OCI-LY1 (cell line): Measurements from ENCODE around the gene CFAP221.

Experiments
- H2AFZ ChIP-seq: fragments of 200-600 bp; sonication (generic), shearing (Covaris generic); 2 replicates; pipeline ENCODE4 v1.6.0; 2014; ENCODE audit warnings: antibody characterized with exemption, mild to moderate bottlenecking, low read length
- H3F3A ChIP-seq: fragments of 200-600 bp; sonication (generic), shearing (Covaris generic); 2 replicates; pipeline ENCODE4 v1.6.0; 2014; ENCODE audit warnings: mild to moderate bottlenecking, antibody characterized with exemption, low read length, moderate library complexity; ENCODE audit not compliant: insufficient read depth
- H3K27ac ChIP-seq: fragments of 200-600 bp; sonication (generic); 2 replicates; pipeline ENCODE4 v1.5.1; 2014; ENCODE audit warnings: low read length, mixed run types, mild to moderate bottlenecking, low read depth; ENCODE audit not compliant: poor library complexity, severe bottlenecking
- H3K27me3 ChIP-seq: fragments of 200-600 bp; sonication (generic); 2 replicates; pipeline ENCODE4 v1.6.0; 2014; ENCODE audit warnings: antibody characterized with exemption, mild to moderate bottlenecking, low read length, moderate library complexity; ENCODE audit not compliant: insufficient read depth
- H3K36me3 ChIP-seq: fragments of 200-600 bp; sonication (generic); 2 replicates; pipeline ENCODE4 v1.6.1; 2014; ENCODE audit warnings: mild to moderate bottlenecking, antibody characterized with exemption, low read length, moderate library complexity, mixed read lengths; ENCODE audit not compliant: insufficient read depth
- H3K4me1 ChIP-seq: fragments of 200-600 bp; sonication (generic); 2 replicates; pipeline ENCODE4 v1.5.1; 2014; ENCODE audit warnings: mild to moderate bottlenecking, low read length, moderate library complexity; ENCODE audit not compliant: insufficient read depth, severe bottlenecking
- H3K4me2 ChIP-seq: fragments of 200-600 bp; sonication (generic), shearing (Covaris generic); 2 replicates; pipeline ENCODE4 v1.6.1; 2014; ENCODE audit warnings: low read length
- H3K4me3 ChIP-seq: fragments of 200-600 bp; sonication (generic); 2 replicates; pipeline ENCODE4 v1.5.1; 2014; ENCODE audit warnings: low read length, low read depth, mild to moderate bottlenecking, mixed read lengths; ENCODE audit not compliant: poor library complexity, severe bottlenecking
- H3K79me2 ChIP-seq: fragments of 200-600 bp; shearing (Covaris generic); 2 replicates; pipeline ENCODE4 v1.6.1; 2016; ENCODE audit warnings: mixed run types, low read length, mixed read lengths; ENCODE audit not compliant: insufficient read depth
- H3K9ac ChIP-seq: fragments of 200-600 bp; sonication (generic), shearing (Covaris generic); 2 replicates; pipeline ENCODE4 v1.6.1; 2014; ENCODE audit warnings: mild to moderate bottlenecking, low read length, mixed read lengths
- H3K9me2 ChIP-seq: fragments of 200-600 bp; sonication (generic), shearing (Covaris generic); 2 replicates; pipeline ENCODE4 v1.6.1; 2014; ENCODE audit warnings: low read depth, mild to moderate bottlenecking, low read length, mixed read lengths
- H3K9me3 ChIP-seq: fragments of 200-600 bp; shearing (Covaris generic); 2 replicates; pipeline ENCODE4 v1.6.1; 2014; ENCODE audit warnings: low read length, mixed read lengths
- H4K20me1 ChIP-seq: fragments of 200-600 bp; sonication (generic), shearing (Covaris generic); 2 replicates; pipeline ENCODE4 v1.6.0; 2016; ENCODE audit warnings: mild to moderate bottlenecking, low read length; ENCODE audit not compliant: insufficient read depth
- EZH2 ChIP-seq: fragments of 200-600 bp; sonication (generic), shearing (Covaris generic); IDR thresholded peaks from 2 replicates; pipeline ENCODE4 v1.8.0; 2017; ENCODE audit warnings: borderline replicate concordance, mixed run types, mild to moderate bottlenecking, antibody characterized with exemption, low read length, moderate library complexity, mixed read lengths
- TF ChIP-seq, protein P1 (sequence below): fragments of 200-600 bp; sonication (generic), shearing (Covaris generic); IDR thresholded peaks from 2 replicates; pipeline ENCODE4 v1.5.1; 2017; ENCODE audit warnings: mild to moderate bottlenecking, antibody characterized with exemption, low read length, moderate library complexity, mixed read lengths

Gene CFAP221

DNA sequence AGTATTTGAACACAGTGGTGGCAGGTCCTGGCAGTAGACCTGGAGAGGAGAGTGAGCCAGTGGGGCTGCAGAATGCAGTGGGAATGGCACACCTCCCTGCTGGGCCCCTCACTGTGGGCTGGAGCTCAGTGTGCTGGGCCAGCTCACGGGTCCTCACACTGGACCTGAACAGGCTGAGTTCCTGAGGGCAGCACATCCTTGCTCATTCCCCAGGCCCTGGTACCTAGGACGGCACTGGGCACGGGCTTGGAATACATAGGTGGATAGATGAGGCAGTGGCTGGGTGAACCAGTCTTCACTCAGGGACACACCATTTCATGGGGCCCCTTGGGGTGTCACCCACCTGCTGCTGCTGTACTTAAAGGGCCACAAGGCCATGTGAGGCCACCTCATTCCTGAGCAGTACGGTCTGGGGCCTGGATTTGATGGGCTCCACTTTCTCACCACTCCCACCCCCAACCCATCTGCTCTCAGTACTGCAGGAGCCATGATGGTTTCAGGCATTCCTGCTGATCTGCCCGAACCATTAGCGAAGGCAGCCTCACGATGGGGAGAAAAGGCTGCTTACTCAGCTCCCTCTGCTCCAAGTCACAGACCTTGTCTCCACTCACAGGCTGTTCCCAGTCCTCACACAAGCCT, 138.9 kb downstream of the CFAP221 start:
- Histone ChIP-seq H3K27ac (no peak overlapping the region), H3K4me1 (peaks cover 14% of the 10 kb centered on the region), H3K27me3 (no peaks in the 10 kb centered on the region), H3K9ac (no peak overlapping the region), H2AFZ (no peak overlapping the region), H3K36me3 (peaks cover 37% of the 10 kb centered on the region), H4K20me1 (no peaks in the 10 kb centered on the region), H3K9me2 (no peaks in the 10 kb centered on the region), H3K79me2 (peaks cover 10% of the 10 kb centered on the region), H3K9me3 (no peaks in the 10 kb centered on the region), H3F3A (no peaks in the 10 kb centered on the region), H3K4me2 (no peak overlapping the region), H3K4me3 (no peak overlapping the region)
- TF ChIP-seq, protein P1, sequence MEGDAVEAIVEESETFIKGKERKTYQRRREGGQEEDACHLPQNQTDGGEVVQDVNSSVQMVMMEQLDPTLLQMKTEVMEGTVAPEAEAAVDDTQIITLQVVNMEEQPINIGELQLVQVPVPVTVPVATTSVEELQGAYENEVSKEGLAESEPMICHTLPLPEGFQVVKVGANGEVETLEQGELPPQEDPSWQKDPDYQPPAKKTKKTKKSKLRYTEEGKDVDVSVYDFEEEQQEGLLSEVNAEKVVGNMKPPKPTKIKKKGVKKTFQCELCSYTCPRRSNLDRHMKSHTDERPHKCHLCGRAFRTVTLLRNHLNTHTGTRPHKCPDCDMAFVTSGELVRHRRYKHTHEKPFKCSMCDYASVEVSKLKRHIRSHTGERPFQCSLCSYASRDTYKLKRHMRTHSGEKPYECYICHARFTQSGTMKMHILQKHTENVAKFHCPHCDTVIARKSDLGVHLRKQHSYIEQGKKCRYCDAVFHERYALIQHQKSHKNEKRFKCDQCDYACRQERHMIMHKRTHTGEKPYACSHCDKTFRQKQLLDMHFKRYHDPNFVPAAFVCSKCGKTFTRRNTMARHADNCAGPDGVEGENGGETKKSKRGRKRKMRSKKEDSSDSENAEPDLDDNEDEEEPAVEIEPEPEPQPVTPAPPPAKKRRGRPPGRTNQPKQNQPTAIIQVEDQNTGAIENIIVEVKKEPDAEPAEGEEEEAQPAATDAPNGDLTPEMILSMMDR, result no peak
- TF ChIP-seq EZH2, result no peak

- Histone ChIP-seq H3K9ac (no peak overlapping the region), H3K27ac (no peak overlapping the region), H3K36me3 (peaks cover 40% of the 10 kb centered on the region), H3K9me3 (no peaks in the 10 kb centered on the region), H3K4me3 (no peak overlapping the region), H3K27me3 (no peaks in the 10 kb centered on the region), H3K4me2 (no peak overlapping the region), H3K9me2 (no peaks in the 10 kb centered on the region), H4K20me1 (no peaks in the 10 kb centered on the region), H3F3A (no peaks in the 10 kb centered on the region), H3K4me1 (peaks cover 9% of the 10 kb centered on the region), H3K79me2 (peaks cover 10% of the 10 kb centered on the region), H2AFZ (no peak overlapping the region)
- TF ChIP-seq EZH2, result no peak
- TF ChIP-seq, protein P1, result no peak
Observed at GRCh38 chr2:119683713-119684443, 139.6 kb downstream of the CFAP221 start.

GRCh38 chr2:119684518-119684917, 140.3 kb downstream of the CFAP221 start:
- H3K79me2 ChIP-seq, result peaks cover 7% of the 10 kb centered on the region
- H3K27me3 ChIP-seq, result no peaks in the 10 kb centered on the region
- no peaks in the 10 kb centered on the region for H3F3A ChIP-seq
- no peak overlapping the region for H3K27ac ChIP-seq
- peaks cover 9% of the 10 kb centered on the region for H3K4me1 ChIP-seq
- H2AFZ ChIP-seq, result no peak overlapping the region
- H4K20me1 ChIP-seq, result no peaks in the 10 kb centered on the region
- H3K9ac ChIP-seq, result no peak overlapping the region
- no peaks in the 10 kb centered on the region for H3K9me3 ChIP-seq
- H3K36me3 ChIP-seq, result peaks cover 36% of the 10 kb centered on the region
- no peak overlapping the region for H3K4me3 ChIP-seq
- no peak overlapping the region for H3K4me2 ChIP-seq
- H3K9me2 ChIP-seq, result no peaks in the 10 kb centered on the region
- TF ChIP-seq EZH2, result no peak
- TF ChIP-seq, protein P1, result no peak
